ENCODE measurements around the gene IGSF9B.

The IGSF9B gene

GRCh38 chr11:133900176-133901105 is 56.3 kb downstream of the IGSF9B start:
- Histone ChIP-seq H3K36me3 (ENCODE audit: low read length) (no peaks in the 10 kb centered on the region), H4K20me1 (ENCODE audit: low read depth, low read length) (no peaks in the 10 kb centered on the region), H3K9me3 (ENCODE audit: insufficient read depth, low read length) (no peaks in the 10 kb centered on the region), H3K4me2 (ENCODE audit: low read depth, low read length, poor library complexity, severe bottlenecking) (no peak overlapping the region), H3K9me2 (replicated peaks; ENCODE audit: insufficient read depth, low read length) (no peaks in the 10 kb centered on the region), H3K27me3 (ENCODE audit: low read length) (no peaks in the 10 kb centered on the region), H3K9ac (ENCODE audit: low read length) (no peak overlapping the region), H3K4me3 (ENCODE audit: insufficient read depth, low read length, poor library complexity, severe bottlenecking) (no peak overlapping the region), H3K27ac (ENCODE audit: low read depth, low read length) (no peak overlapping the region), H3K79me2 (ENCODE audit: insufficient read depth, low read length) (no peaks in the 10 kb centered on the region), H2AFZ (ENCODE audit: low read depth, low read length, severe bottlenecking) (no peak overlapping the region), H3F3A (ENCODE audit: insufficient read depth) (no peaks in the 10 kb centered on the region)
- no peak for TF ChIP-seq CTCF (IDR thresholded peaks at IDR 0.05; ENCODE audit: insufficient read depth, low read length, poor library complexity, severe bottlenecking)

GRCh38 chr11:133898770-133899115 is 58.0 kb downstream of the IGSF9B start:
- H3K36me3 ChIP-seq (ENCODE audit: low read length) = no peaks in the 10 kb centered on the region
- no peaks in the 10 kb centered on the region for H3K27me3 ChIP-seq (ENCODE audit: low read length)
- no peaks in the 10 kb centered on the region for H3K9me3 ChIP-seq (ENCODE audit: insufficient read depth, low read length)
- H3K27ac ChIP-seq (ENCODE audit: low read depth, low read length) = no peak overlapping the region
- TF ChIP-seq CTCF (IDR thresholded peaks at IDR 0.05; ENCODE audit: insufficient read depth, low read length, poor library complexity, severe bottlenecking) (no peak), EZH2phosphoT487 (conservative IDR thresholded peaks at IDR 0.05; ENCODE audit: low read length) (no peak)
- H3K4me3 ChIP-seq (ENCODE audit: insufficient read depth, low read length, poor library complexity, severe bottlenecking) = no peak overlapping the region
- H3F3A ChIP-seq (ENCODE audit: insufficient read depth) = no peaks in the 10 kb centered on the region
- no peak overlapping the region for H3K4me2 ChIP-seq (ENCODE audit: low read depth, low read length, poor library complexity, severe bottlenecking)
- H2AFZ ChIP-seq (ENCODE audit: low read depth, low read length, severe bottlenecking) = no peak overlapping the region
- no peak overlapping the region for H3K9ac ChIP-seq (ENCODE audit: low read length)
- no peaks in the 10 kb centered on the region for H3K79me2 ChIP-seq (ENCODE audit: insufficient read depth, low read length)
- no peaks in the 10 kb centered on the region for H3K9me2 ChIP-seq (replicated peaks; ENCODE audit: insufficient read depth, low read length)
- H4K20me1 ChIP-seq (ENCODE audit: low read depth, low read length) = no peaks in the 10 kb centered on the region

GRCh38 chr11:133898031-133898769 is 58.6 kb downstream of the IGSF9B start:
- Histone ChIP-seq H2AFZ (ENCODE audit: low read depth, low read length, severe bottlenecking) (no peak overlapping the region), H3K4me2 (ENCODE audit: low read depth, low read length, poor library complexity, severe bottlenecking) (no peak overlapping the region), H3K27me3 (ENCODE audit: low read length) (no peaks in the 10 kb centered on the region), H3K4me3 (ENCODE audit: insufficient read depth, low read length, poor library complexity, severe bottlenecking) (no peak overlapping the region), H3K27ac (ENCODE audit: low read depth, low read length) (no peak overlapping the region), H3K9me2 (replicated peaks; ENCODE audit: insufficient read depth, low read length) (no peaks in the 10 kb centered on the region), H3K9ac (ENCODE audit: low read length) (no peak overlapping the region), H3F3A (ENCODE audit: insufficient read depth) (no peaks in the 10 kb centered on the region), H4K20me1 (ENCODE audit: low read depth, low read length) (no peaks in the 10 kb centered on the region), H3K36me3 (ENCODE audit: low read length) (no peaks in the 10 kb centered on the region), H3K9me3 (ENCODE audit: insufficient read depth, low read length) (no peaks in the 10 kb centered on the region), H3K79me2 (ENCODE audit: insufficient read depth, low read length) (no peaks in the 10 kb centered on the region)
- no peak for TF ChIP-seq EZH2phosphoT487 (conservative IDR thresholded peaks at IDR 0.05; ENCODE audit: low read length)
- TF ChIP-seq CTCF (IDR thresholded peaks at IDR 0.05; ENCODE audit: insufficient read depth, low read length, poor library complexity, severe bottlenecking) = no peak
